ENCODE results near the gene CFI.

Gene CFI

GRCh38 chr4:109809655-109810054 is 7.9 kb upstream of the CFI start:
- TF ChIP-seq TAF1 (IDR thresholded peaks at IDR 0.05; ENCODE audit: borderline replicate concordance, insufficient read depth, low read length): no peak
- TF ChIP-seq, protein P1, sequence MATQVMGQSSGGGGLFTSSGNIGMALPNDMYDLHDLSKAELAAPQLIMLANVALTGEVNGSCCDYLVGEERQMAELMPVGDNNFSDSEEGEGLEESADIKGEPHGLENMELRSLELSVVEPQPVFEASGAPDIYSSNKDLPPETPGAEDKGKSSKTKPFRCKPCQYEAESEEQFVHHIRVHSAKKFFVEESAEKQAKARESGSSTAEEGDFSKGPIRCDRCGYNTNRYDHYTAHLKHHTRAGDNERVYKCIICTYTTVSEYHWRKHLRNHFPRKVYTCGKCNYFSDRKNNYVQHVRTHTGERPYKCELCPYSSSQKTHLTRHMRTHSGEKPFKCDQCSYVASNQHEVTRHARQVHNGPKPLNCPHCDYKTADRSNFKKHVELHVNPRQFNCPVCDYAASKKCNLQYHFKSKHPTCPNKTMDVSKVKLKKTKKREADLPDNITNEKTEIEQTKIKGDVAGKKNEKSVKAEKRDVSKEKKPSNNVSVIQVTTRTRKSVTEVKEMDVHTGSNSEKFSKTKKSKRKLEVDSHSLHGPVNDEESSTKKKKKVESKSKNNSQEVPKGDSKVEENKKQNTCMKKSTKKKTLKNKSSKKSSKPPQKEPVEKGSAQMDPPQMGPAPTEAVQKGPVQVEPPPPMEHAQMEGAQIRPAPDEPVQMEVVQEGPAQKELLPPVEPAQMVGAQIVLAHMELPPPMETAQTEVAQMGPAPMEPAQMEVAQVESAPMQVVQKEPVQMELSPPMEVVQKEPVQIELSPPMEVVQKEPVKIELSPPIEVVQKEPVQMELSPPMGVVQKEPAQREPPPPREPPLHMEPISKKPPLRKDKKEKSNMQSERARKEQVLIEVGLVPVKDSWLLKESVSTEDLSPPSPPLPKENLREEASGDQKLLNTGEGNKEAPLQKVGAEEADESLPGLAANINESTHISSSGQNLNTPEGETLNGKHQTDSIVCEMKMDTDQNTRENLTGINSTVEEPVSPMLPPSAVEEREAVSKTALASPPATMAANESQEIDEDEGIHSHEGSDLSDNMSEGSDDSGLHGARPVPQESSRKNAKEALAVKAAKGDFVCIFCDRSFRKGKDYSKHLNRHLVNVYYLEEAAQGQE (IDR thresholded peaks at IDR 0.05; ENCODE audit: insufficient read depth in 1 of 2, low read depth in 2 of 2, low read length in 2 of 2): peak in 1 of 2 experiments; percentile 62; a peak in 1 of 4 replicates

GRCh38 chr4:109803924-109804571 is 2.2 kb upstream of the CFI start:
- no peak for TF ChIP-seq SIN3A (IDR thresholded peaks at IDR 0.05; ENCODE audit: borderline replicate concordance, insufficient read depth, low read length)

- TF ChIP-seq FOXP2 (optimal IDR thresholded peaks at IDR 0.05; ENCODE audit: borderline replicate concordance, extremely low read depth, extremely low read length, insufficient read depth): no peak
Observed at GRCh38 chr4:109801099-109801789, 555 bp downstream of the CFI start.

DNA sequence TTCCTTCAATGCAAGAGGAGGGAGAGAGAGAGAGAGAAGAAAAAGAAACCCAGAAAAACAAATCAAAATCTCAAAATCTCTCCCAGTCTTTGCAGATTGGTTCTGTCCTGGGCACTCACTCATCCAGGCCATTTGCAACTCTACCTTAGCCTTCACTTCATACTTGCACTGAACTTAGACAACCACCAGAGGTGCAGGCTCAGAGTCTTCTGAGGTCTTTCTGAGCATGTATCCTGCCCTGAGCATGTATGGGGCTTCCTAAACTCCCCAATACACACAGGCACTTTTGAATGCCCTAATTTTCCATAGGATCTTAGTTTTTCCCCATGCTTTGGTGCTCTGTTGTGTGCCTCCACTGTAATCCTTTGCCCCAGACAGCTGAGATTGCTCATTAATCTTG is 2.9 kb downstream of the CFI start:
- TF ChIP-seq TAF1 (IDR thresholded peaks at IDR 0.05; ENCODE audit: borderline replicate concordance, insufficient read depth, low read length): no peak
- no peak for TF ChIP-seq POLR2AphosphoS5 (IDR thresholded peaks at IDR 0.05; ENCODE audit: low read depth, low read length)
- no peak for TF ChIP-seq FOXP2 (optimal IDR thresholded peaks at IDR 0.05; ENCODE audit: borderline replicate concordance, extremely low read depth, extremely low read length, insufficient read depth)
- TF ChIP-seq SIN3A (IDR thresholded peaks at IDR 0.05; ENCODE audit: borderline replicate concordance, insufficient read depth, low read length): no peak
- TF ChIP-seq, protein P1 (IDR thresholded peaks at IDR 0.05; ENCODE audit: insufficient read depth in 1 of 2, low read depth in 2 of 2, low read length in 2 of 2): no peak

- TF ChIP-seq, protein P1 (IDR thresholded peaks at IDR 0.05; ENCODE audit: insufficient read depth in 1 of 2, low read depth in 2 of 2, low read length in 2 of 2): no peak
- TF ChIP-seq FOXP2 (optimal IDR thresholded peaks at IDR 0.05; ENCODE audit: borderline replicate concordance, extremely low read depth, extremely low read length, insufficient read depth): no peak
- TF ChIP-seq POLR2AphosphoS5 (IDR thresholded peaks at IDR 0.05; ENCODE audit: low read depth, low read length): no peak
- no peak for TF ChIP-seq SIN3A (IDR thresholded peaks at IDR 0.05; ENCODE audit: borderline replicate concordance, insufficient read depth, low read length)
- no peak for TF ChIP-seq TAF1 (IDR thresholded peaks at IDR 0.05; ENCODE audit: borderline replicate concordance, insufficient read depth, low read length)
Observed at GRCh38 chr4:109795059-109795458, 6.7 kb downstream of the CFI start.

- TF ChIP-seq FOXP2 (optimal IDR thresholded peaks at IDR 0.05; ENCODE audit: borderline replicate concordance, extremely low read depth, extremely low read length, insufficient read depth) (no peak), TAF1 (IDR thresholded peaks at IDR 0.05; ENCODE audit: borderline replicate concordance, insufficient read depth, low read length) (no peak), POLR2AphosphoS5 (IDR thresholded peaks at IDR 0.05; ENCODE audit: low read depth, low read length) (no peak), SIN3A (IDR thresholded peaks at IDR 0.05; ENCODE audit: borderline replicate concordance, insufficient read depth, low read length) (no peak)
- TF ChIP-seq, protein P1 (IDR thresholded peaks at IDR 0.05; ENCODE audit: insufficient read depth in 1 of 2, low read depth in 2 of 2, low read length in 2 of 2): no peak
Observed at GRCh38 chr4:109787807-109788206, 14.0 kb downstream of the CFI start.

Measured in PFSK-1 (cell line).